K562 (cell line): ENCODE data around the gene MAN1A1. TPM values are rescaled to one million over a fixed set of nuclear protein-coding genes. Genes with fewer than 3 reads are reported as not detected.

ENCODE experiments used
- ATAC-seq: fragments of 200-7000 bp; cut with Tn5 transposase; 3 replicates; pipeline ENCODE4 v1.9.1; 2020; ENCODE audit warnings: moderate library complexity
- BruUV-seq: library from RNA; stranded (reverse); fragments of 400-500 nt; replicated peaks from 2 replicates; lab custom pipeline; 2021; lab: Mats Ljungman, UMichigan
- CTCF ChIA-PET: fragments of 300-600 bp; formaldehyde crosslinking; extraction: SDS; loops from one replicate; lab custom pipeline; 2021; ENCODE audit warnings: low intra/inter-chr PET ratio; lab: Yijun Ruan, JAX
- POLR2A ChIA-PET: fragments of 300-600, 350-650 bp; sonication (Branson Sonifier 250); formaldehyde crosslinking; extraction: SDS; loops from one replicate; lab custom pipeline; 2021; ENCODE audit warnings: antibody characterized with exemption, inconsistent platforms; lab: Yijun Ruan, JAX
- DNase-seq, 4 experiments: peaks; one replicate each; pipeline versions ENCODE4 v3.0.0 to v3.0.0-alpha.2; 2011 to 2018; ENCODE audit warnings: low spot score in 3 of 4, mixed read lengths in 3 of 4; ENCODE audit errors: extremely low read depth in 1 of 4
- FAIRE-seq: peaks from 2 replicates; lab custom pipeline; 2011; peaks lifted over from hg19 to GRCh38; lab: Jason Lieb, UNC
- H2AFZ ChIP-seq: 2 replicates; pipeline ENCODE4 v1.6.0; 2011; ENCODE audit warnings: low read depth, low read length, control low read depth, inconsistent platforms
- H3K27ac ChIP-seq: fragments of 200-600 bp; 3 replicates; pipeline ENCODE4 v1.8.0; 2011; ENCODE audit warnings: low read depth, mild to moderate bottlenecking, control low read depth, inconsistent platforms, low read length, moderate library complexity, mixed read lengths; ENCODE audit errors: extremely low read depth
- H3K27me3 ChIP-seq, 2 experiments: fragments of 300-600 bp in 1 of 2; 2 replicates in 1 of 2; 3 replicates in 1 of 2; pipeline versions ENCODE4 v1.6.0 to v1.8.0; 2011; ENCODE audit warnings: inconsistent platforms in 2 of 2, low read length in 2 of 2, mild to moderate bottlenecking in 1 of 2, mixed read lengths in 1 of 2, moderate library complexity in 1 of 2; ENCODE audit not compliant: control insufficient read depth in 2 of 2, insufficient read depth in 2 of 2
- H3K36me3 ChIP-seq: fragments of 300-600 bp; 3 replicates; pipeline ENCODE4 v1.8.0; 2011; ENCODE audit warnings: mild to moderate bottlenecking, low read length, inconsistent platforms; ENCODE audit not compliant: control insufficient read depth, insufficient read depth
- H3K4me1 ChIP-seq, 2 experiments: fragments of 200-600 bp in 1 of 2; replicated peaks in 1 of 2; 2 replicates in 1 of 2; 3 replicates in 1 of 2; pipeline versions ENCODE4 v1.5.1 to v1.8.0; 2011; ENCODE audit warnings: inconsistent platforms in 2 of 2, low read length in 2 of 2, mild to moderate bottlenecking in 1 of 2, mixed read lengths in 1 of 2, moderate library complexity in 1 of 2; ENCODE audit not compliant: control insufficient read depth in 2 of 2, insufficient read depth in 2 of 2
- H3K4me2 ChIP-seq: 2 replicates; pipeline ENCODE4 v1.6.1; 2011; ENCODE audit warnings: low read length, control low read depth, inconsistent platforms, mixed read lengths; ENCODE audit not compliant: insufficient read depth
- H3K4me3 ChIP-seq: fragments of 200-600 bp; sonication (generic), shearing (Covaris generic); 2 replicates; pipeline ENCODE4 v1.5.1; 2016; ENCODE audit warnings: control low read depth, inconsistent platforms
- H3K79me2 ChIP-seq: fragments of 200-600 bp; 3 replicates; pipeline ENCODE4 v1.8.0; 2011; ENCODE audit warnings: low read length, inconsistent platforms; ENCODE audit not compliant: control insufficient read depth, insufficient read depth
- H3K9ac ChIP-seq, 2 experiments: 2 replicates each; pipeline versions ENCODE4 v1.6.0 to v1.6.1; 2011; ENCODE audit warnings: low read depth in 2 of 2, low read length in 2 of 2, control low read depth in 1 of 2, inconsistent platforms in 1 of 2, mild to moderate bottlenecking in 1 of 2, mixed read lengths in 1 of 2; ENCODE audit not compliant: insufficient read depth in 1 of 2
- H3K9me1 ChIP-seq: one replicate; pipeline ENCODE4 v1.6.0; 2011; ENCODE audit warnings: inconsistent platforms, mild to moderate bottlenecking, low read length, moderate library complexity; ENCODE audit not compliant: control insufficient read depth, insufficient read depth
- H3K9me3 ChIP-seq: replicated peaks from 2 replicates; pipeline ENCODE4 v1.5.1; 2011; ENCODE audit warnings: low read depth, low read length, inconsistent platforms; ENCODE audit not compliant: control insufficient read depth, insufficient read depth
- H4K20me1 ChIP-seq: replicated peaks from 2 replicates; pipeline ENCODE4 v1.6.1; 2011; ENCODE audit warnings: low read length, inconsistent platforms, mixed read lengths; ENCODE audit not compliant: control insufficient read depth, insufficient read depth
- CTCF ChIP-seq, 3 experiments: IDR thresholded peaks in 2 of 3; conservative IDR thresholded peaks in 1 of 3; 2 replicates each; pipeline ENCODE4 v1.5.1; 2011 to 2012; ENCODE audit warnings: low read length in 3 of 3, mild to moderate bottlenecking in 3 of 3, control low read depth in 2 of 3, improper control_type of control experiment in 1 of 3, inconsistent platforms in 1 of 3, low read depth in 1 of 3, mixed read lengths in 1 of 3, moderate library complexity in 1 of 3; ENCODE audit not compliant: insufficient read depth in 2 of 3
- FOSL1 ChIP-seq: fragments of 200-800 bp; sonication (Bioruptor generic); conservative IDR thresholded peaks from 2 replicates; pipeline ENCODE4 v1.6.1; 2016; ENCODE audit warnings: missing genetic modification characterization, missing compliant biosample characterization
- FOXP1 ChIP-seq: sonication (generic); formaldehyde crosslinking; IDR thresholded peaks from 2 replicates; pipeline ENCODE4 v1.8.0; 2022; ENCODE audit warnings: mild to moderate bottlenecking, missing genetic modification reagents
- ZFPM2 ChIP-seq: fragments of 250-450 bp; sonication (Bioruptor Pico); IDR thresholded peaks from 2 replicates; pipeline ENCODE4 v1.5.1; 2022; ENCODE audit warnings: mild to moderate bottlenecking
- WGBS: fragments of 100-300 bp; shearing (Covaris generic); methylation state at CpG from one replicate; pipeline ENCODE4 v1.1.6; 2016; ENCODE audit warnings: low coverage, mixed read lengths; ENCODE audit not compliant: insufficient coverage; ENCODE audit errors: missing lambda C conversion rate; 5-methylcytosine and 5-hydroxymethylcytosine counted together
- in situ Hi-C: fragments of 300-500 bp; cut with MboI; formaldehyde crosslinking; loops from 4 replicates; pipeline ENCODE4 v1.15.0; 2018; ENCODE audit warnings: inconsistent platforms, mixed read lengths
- intact Hi-C: fragments of 100-400 bp; cut with micrococcal nuclease; formaldehyde crosslinking; loops from 2 replicates; pipeline ENCODE4 v1.14.2; 2022
- polyA plus RNA-seq, 8 experiments: library from polyadenylated mRNA; depleted of rRNA in 4 of 8; stranded (reverse) in 5 of 8; unstranded in 3 of 8; fragments of >200 nt; fragmentation: Nextera tagmentation in 2 of 8; fragmentation: Illumina TruSeq in 1 of 8; extraction: Ambion mirVana in 2 of 8; extraction: Trizol in 1 of 8; gene quantifications; 2 replicates each; pipeline versions ENCODE4 v1.2.1 to v1.2.3, GENCODE V29; 2011 to 2014; ENCODE audit warnings: inconsistent platforms in 1 of 8, missing spikeins in 1 of 8
- total RNA-seq, 7 experiments: library from RNA; depleted of rRNA in 6 of 7; stranded (reverse); fragments of >200 nt in 6 of 7; fragmentation: Illumina TruSeq in 2 of 7; extraction: Trizol in 2 of 7; gene quantifications; 2 replicates each; pipeline versions ENCODE4 v1.2.1 to v1.2.3, GENCODE V29; 2011 to 2021; ENCODE audit warnings: low replicate concordance in 1 of 7

MAN1A1 gene
- total and polyA plus RNA-seq, 9 of the 15 experiments (the other 6 are each of a cell fraction or from before 2014, with no cell fraction given) = 24.5 to 78.4 (median 59.7) TPM

DNA sequence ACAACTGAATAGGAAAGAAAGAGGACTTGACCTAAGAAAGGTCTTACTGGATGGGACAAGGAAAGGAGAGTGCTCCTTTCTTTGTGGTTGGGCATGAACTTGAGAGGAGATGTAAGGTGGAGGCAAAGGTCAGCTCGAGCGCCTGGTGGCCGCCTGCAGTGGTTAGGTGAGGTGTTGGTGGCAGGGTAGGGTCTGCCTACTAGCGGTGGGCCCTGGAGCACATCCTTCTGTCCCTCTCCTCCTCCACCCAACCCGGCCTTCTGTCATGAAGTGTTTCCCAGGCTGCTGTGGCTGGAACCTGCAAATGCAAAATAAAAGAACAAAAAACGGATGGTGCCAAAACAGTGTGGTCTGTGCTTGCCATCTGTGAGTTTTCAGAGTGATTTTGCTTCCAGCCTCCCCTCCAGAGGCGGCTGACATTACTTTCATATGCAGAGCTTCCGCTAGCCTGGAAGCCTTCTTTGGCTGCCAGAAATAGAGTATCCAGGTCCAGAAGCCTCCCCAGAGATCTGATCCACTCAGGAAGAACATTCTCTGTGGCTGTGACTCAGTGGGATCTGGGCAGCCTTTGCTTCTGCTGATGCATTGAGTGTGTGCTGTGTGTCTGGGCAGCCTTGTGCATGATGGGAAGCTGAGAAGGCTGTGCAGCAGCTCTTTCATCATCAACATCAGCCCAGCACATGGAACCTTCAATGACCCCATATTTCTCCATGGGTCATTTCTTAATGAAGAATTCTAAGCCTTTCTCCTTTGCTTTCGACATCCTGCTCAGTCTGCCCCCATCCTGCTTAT is 191.3 kb downstream of the MAN1A1 start:
- FAIRE-seq = no peak
- no peaks in the 10 kb centered on the region for H3K9me3 ChIP-seq
- peak; percentile 64 for ATAC-seq
- TF ChIP-seq FOSL1 (tag) = no peak
- no peak for TF ChIP-seq FOXP1
- TF ChIP-seq ZFPM2 = no peak
- TF ChIP-seq CTCF (IDR thresholded peaks at IDR 0.05 in 2 of 3, conservative IDR thresholded peaks at IDR 0.05 in 1 of 3; ENCODE audit: insufficient read depth in 2 of 3, low read depth in 1 of 3, low read length in 3 of 3) = peak in 2 of 3 experiments; percentile 38 to 41; a peak in 4 of 6 replicates
- CTCF ChIA-PET = no interaction called here
- no peak overlapping the region; a peak in 1 of 4 replicates for H3K9ac ChIP-seq
- no peak overlapping the region for H3K4me3 ChIP-seq
- DNase-seq = no peak
- no peak overlapping the region for H3K27ac ChIP-seq
- H3K79me2 ChIP-seq = no peaks in the 10 kb centered on the region
- no peaks in the 10 kb centered on the region for H3K9me1 ChIP-seq
- no peaks in the 10 kb centered on the region for H4K20me1 ChIP-seq
- no TSS peak for BruUV-seq
- WGBS = 44% methylated on average over 9 of the region's 9 CpGs
- H3K4me1 ChIP-seq = peaks cover 0 to 3% of the 10 kb centered on the region in 2 experiments; a peak in 2 of 5 replicates
- POLR2A ChIA-PET = interaction anchor here (0.7 kb wide), 1 partner anchor 9 kb away, joined by 3 read pairs; no protein-coding TSS in a partner anchor
- no peaks in the 10 kb centered on the region for H3K36me3 ChIP-seq
- no peak overlapping the region for H3K4me2 ChIP-seq
- H2AFZ ChIP-seq = peak overlapping the region; percentile 41
- intact Hi-C loops = no loop called here
- H3K27me3 ChIP-seq = no peaks in the 10 kb centered on the region
- in situ Hi-C loops = no loop called here
